Measurements from ENCODE around the gene CTSS. TPM values are rescaled to one million over a fixed set of nuclear protein-coding genes. Genes with fewer than 3 reads are reported as not detected.

CTSS gene
- total RNA-seq, 1 experiment from 2014 or later, result 0.66 TPM

GRCh38 chr1:150791585-150791984 lies 26.0 kb upstream of the CTSS start (continued):
- TF ChIP-seq ZNF219 (CRISPR knock-in tag; IDR thresholded peaks at IDR 0.05; ENCODE audit: borderline replicate concordance) (no peak), MAX (CRISPR knock-in tag; IDR thresholded peaks at IDR 0.05) (no peak), NFE2L1 (CRISPR knock-in tag; IDR thresholded peaks at IDR 0.05) (no peak), PRRX2 (CRISPR knock-in tag; IDR thresholded peaks at IDR 0.05) (no peak), SP1 (CRISPR knock-in tag; conservative IDR thresholded peaks at IDR 0.05) (no peak), IRF1 (CRISPR knock-in tag; IDR thresholded peaks at IDR 0.05) (no peak), SOX15 (CRISPR knock-in tag; IDR thresholded peaks at IDR 0.05) (no peak), KAT7 (CRISPR knock-in tag; IDR thresholded peaks at IDR 0.05; ENCODE audit: borderline replicate concordance) (no peak), E2F5 (CRISPR knock-in tag; IDR thresholded peaks at IDR 0.05) (no peak), GABPB1 (CRISPR knock-in tag; IDR thresholded peaks at IDR 0.05) (no peak), GTF2I (CRISPR knock-in tag; conservative IDR thresholded peaks at IDR 0.05) (no peak)

GRCh38 chr1:150789396-150789795 lies 23.8 kb upstream of the CTSS start:
- CTCF ChIA-PET, result interaction anchor here (0.8 to 1.3 kb wide), 3 partner anchors 24 to 229 kb away, joined by 3 to 4 read pairs (median 3); no protein-coding TSS in a partner anchor
- peak overlapping the region; percentile 30 for H3K27ac Mint-ChIP-seq
- no peaks in the 10 kb centered on the region for H3K27me3 Mint-ChIP-seq (ENCODE audit: low read depth)
- POLR2A ChIA-PET, result no interaction called here
- peaks cover 5% of the 10 kb centered on the region; the same call in 1 of the 2 replicates for H3K9me3 Mint-ChIP-seq
- no peaks in the 10 kb centered on the region for H3K36me3 Mint-ChIP-seq
- H3K4me3 Mint-ChIP-seq, result no peak overlapping the region
- TF ChIP-seq USF2 (CRISPR knock-in tag; IDR thresholded peaks at IDR 0.05) (peak; percentile 44; the same call in 1 of the 2 replicates), ELF4 (CRISPR knock-in tag; IDR thresholded peaks at IDR 0.05; ENCODE audit: low read depth) (no peak), MYBL2 (CRISPR knock-in tag; IDR thresholded peaks at IDR 0.05) (no peak), CDX4 (CRISPR knock-in tag; IDR thresholded peaks at IDR 0.05; ENCODE audit: borderline replicate concordance) (no peak), USF1 (CRISPR knock-in tag; IDR thresholded peaks at IDR 0.05) (no peak), GRHL2 (CRISPR knock-in tag; IDR thresholded peaks at IDR 0.05; ENCODE audit: insufficient replicate concordance, severe bottlenecking) (no peak)
- ATAC-seq (no peak), DNase-seq (ENCODE audit: low spot score) (no peak)
- H3K4me1 Mint-ChIP-seq, result no peaks in the 10 kb centered on the region; the same call in 1 of the 2 replicates

- Mint-ChIP-seq H3K27ac (no peak overlapping the region), H3K27me3 (ENCODE audit: low read depth) (no peaks in the 10 kb centered on the region), H3K4me3 (no peak overlapping the region), H3K4me1 (no peaks in the 10 kb centered on the region; the same call in 1 of the 2 replicates), H3K9me3 (peaks cover 5% of the 10 kb centered on the region; the same call in 1 of the 2 replicates), H3K36me3 (no peaks in the 10 kb centered on the region)
- ATAC-seq (no peak), DNase-seq (ENCODE audit: low spot score) (no peak)
- CTCF ChIA-PET, result interaction anchor here (0.8 to 1.3 kb wide), 3 partner anchors 24 to 229 kb away, joined by 3 to 4 read pairs (median 3); no protein-coding TSS in a partner anchor
- POLR2A ChIA-PET, result no interaction called here
- TF ChIP-seq ZNF232 (CRISPR knock-in tag; IDR thresholded peaks at IDR 0.05) (no peak), STAT6 (CRISPR knock-in tag; conservative IDR thresholded peaks at IDR 0.05; ENCODE audit: low read depth) (no peak)
Measured at GRCh38 chr1:150788946-150789345, 23.4 kb upstream of the CTSS start.

Measured in WTC11 (cell line).